Mononuclear cell (primary cell): ENCODE data around the gene ZNF324. TPM values are rescaled to one million over a fixed set of nuclear protein-coding genes. Genes with fewer than 3 reads are reported as not detected.

Experiments
- H3K27me3 ChIP-seq: 2 replicates; pipeline ENCODE4 v1.6.0; 2011; ENCODE audit warnings: low read length, control low read depth; ENCODE audit not compliant: insufficient read depth
- H3K4me1 ChIP-seq: 2 replicates; pipeline ENCODE4 v1.5.1; 2011; ENCODE audit warnings: mild to moderate bottlenecking, low read length, control low read depth; ENCODE audit not compliant: insufficient read depth
- H3K4me3 ChIP-seq: 2 replicates; pipeline ENCODE4 v1.5.1; 2011; ENCODE audit warnings: mild to moderate bottlenecking, low read length, moderate library complexity
- H3K9me3 ChIP-seq: 2 replicates; pipeline ENCODE4 v1.5.1; 2011; ENCODE audit warnings: low read depth, mild to moderate bottlenecking, control low read depth, low read length
- total RNA-seq: library from RNA; depleted of rRNA; stranded (reverse); fragments of >200 nt; gene quantifications from one replicate; pipeline ENCODE4 v1.2.3, GENCODE V29; 2012

Gene ZNF324
- total RNA-seq, 1 donor = 19.2 TPM

- H3K27me3 ChIP-seq = no peaks in the 10 kb centered on the region
- peaks cover 14% of the 10 kb centered on the region for H3K4me1 ChIP-seq
- no peak overlapping the region for H3K4me3 ChIP-seq
- no peaks in the 10 kb centered on the region for H3K9me3 ChIP-seq
These were observed 43.4 kb downstream of the ZNF324 start for GRCh38 chr19:58510084-58510862.

GRCh38 chr19:58511353-58512208 lies 44.7 kb downstream of the ZNF324 start, which contains the start of gene SLC27A5:
TSS of gene SLC27A5 (minus strand) at chr19:58511992. CDS start at chr19:58511955, 37 bp downstream.
- no peak within 1 kb of the TSS for H3K4me3 ChIP-seq
- peaks cover 14% of the 10 kb centered on the region for H3K4me1 ChIP-seq
- H3K9me3 ChIP-seq = no peaks in the 10 kb centered on the region
- H3K27me3 ChIP-seq = no peaks in the 10 kb centered on the region

DNA sequence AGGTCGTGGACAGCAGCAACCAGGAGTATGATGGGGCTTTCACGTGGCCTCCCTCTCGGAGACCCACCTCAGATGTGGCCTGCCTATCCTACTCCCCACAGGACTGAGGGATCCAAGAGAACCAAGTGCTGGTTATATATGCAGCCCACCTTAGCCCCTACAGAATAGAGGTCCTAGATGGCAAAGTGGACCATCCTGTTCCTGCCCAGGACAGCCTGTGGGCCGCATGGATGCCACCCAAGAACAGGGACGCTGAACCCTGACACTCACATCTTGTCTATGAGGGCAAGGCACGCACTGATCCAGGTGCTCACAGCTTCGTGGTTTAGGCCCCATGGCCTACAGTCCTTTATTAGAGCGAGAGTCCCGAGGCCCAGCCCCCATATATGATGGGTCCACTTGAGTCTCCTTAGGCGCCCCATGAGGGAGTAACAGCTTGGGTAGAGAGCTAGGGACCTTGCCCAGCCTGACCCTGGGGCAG lies 46.4 kb downstream of the ZNF324 start:
- Histone ChIP-seq H3K4me3 (no peak overlapping the region), H3K9me3 (no peaks in the 10 kb centered on the region), H3K27me3 (no peaks in the 10 kb centered on the region), H3K4me1 (peaks cover 21% of the 10 kb centered on the region)

GRCh38 chr19:58513694-58514563 lies 47.0 kb downstream of the ZNF324 start:
- H3K4me3 ChIP-seq = no peak overlapping the region
- H3K9me3 ChIP-seq = no peaks in the 10 kb centered on the region
- H3K27me3 ChIP-seq = no peaks in the 10 kb centered on the region
- peaks cover 27% of the 10 kb centered on the region for H3K4me1 ChIP-seq

- H3K4me1 ChIP-seq = peaks cover 30% of the 10 kb centered on the region
- no peak overlapping the region for H3K4me3 ChIP-seq
- no peaks in the 10 kb centered on the region for H3K9me3 ChIP-seq
- no peaks in the 10 kb centered on the region for H3K27me3 ChIP-seq
These were observed 47.7 kb downstream of the ZNF324 start for GRCh38 chr19:58514564-58515022.

GRCh38 chr19:58515259-58515658 lies 48.4 kb downstream of the ZNF324 start:
- H3K9me3 ChIP-seq = no peaks in the 10 kb centered on the region
- H3K4me1 ChIP-seq = peaks cover 32% of the 10 kb centered on the region
- H3K27me3 ChIP-seq = no peaks in the 10 kb centered on the region
- no peak overlapping the region for H3K4me3 ChIP-seq

- no peak overlapping the region for H3K4me3 ChIP-seq
- no peaks in the 10 kb centered on the region for H3K9me3 ChIP-seq
- peaks cover 37% of the 10 kb centered on the region for H3K4me1 ChIP-seq
- H3K27me3 ChIP-seq = no peaks in the 10 kb centered on the region
These were observed 49.5 kb downstream of the ZNF324 start for GRCh38 chr19:58516246-58516836.

GRCh38 chr19:58516964-58517833 lies 50.3 kb downstream of the ZNF324 start:
- no peak overlapping the region for H3K4me3 ChIP-seq
- no peaks in the 10 kb centered on the region for H3K9me3 ChIP-seq
- H3K27me3 ChIP-seq = no peaks in the 10 kb centered on the region
- H3K4me1 ChIP-seq = peaks cover 37% of the 10 kb centered on the region

DNA sequence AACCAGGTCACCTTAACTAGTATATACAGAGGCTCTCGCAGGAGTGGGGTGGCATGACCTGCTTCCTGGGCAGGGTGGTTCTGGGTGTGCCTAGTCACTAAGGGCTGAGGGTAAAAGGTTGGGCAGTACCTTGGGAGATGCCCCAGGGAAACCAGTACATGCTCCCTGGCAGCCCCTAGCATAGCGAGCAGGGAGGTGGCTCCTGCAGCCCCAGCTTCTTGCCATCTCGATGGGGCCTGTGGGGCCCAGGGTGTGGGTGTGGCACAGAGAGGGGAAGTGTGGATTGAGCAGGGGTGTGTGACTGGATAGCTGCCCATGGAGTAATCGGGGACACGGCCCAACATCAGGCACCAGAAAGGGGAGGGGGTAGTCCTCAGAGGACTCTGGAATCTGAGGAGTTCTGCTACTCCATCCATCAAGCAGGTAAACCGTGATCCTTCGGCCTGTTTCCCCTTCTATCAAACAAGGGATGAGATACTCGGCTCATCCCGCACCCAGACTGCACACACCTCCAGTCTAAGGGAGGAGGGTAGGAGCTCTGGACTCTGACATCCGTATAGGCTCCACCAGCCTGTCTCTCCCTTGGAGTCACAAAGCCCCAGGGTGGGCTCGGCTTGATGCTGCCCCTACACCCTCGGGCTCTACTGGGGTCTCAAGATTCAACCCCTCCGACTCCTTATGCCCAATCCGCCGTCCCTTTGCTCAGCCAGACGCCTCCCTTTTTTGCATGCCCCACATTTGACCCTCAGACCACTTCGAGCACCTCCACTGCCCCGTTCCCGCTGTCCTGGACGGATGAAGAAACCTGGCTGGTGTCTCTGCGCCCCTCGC lies 51.6 kb downstream of the ZNF324 start:
- Histone ChIP-seq H3K4me1 (peaks cover 35% of the 10 kb centered on the region), H3K27me3 (no peaks in the 10 kb centered on the region), H3K4me3 (peak overlapping the region; percentile 73), H3K9me3 (no peaks in the 10 kb centered on the region)

GRCh38 chr19:58519087-58519354 lies 52.1 kb downstream of the ZNF324 start:
- H3K9me3 ChIP-seq = no peaks in the 10 kb centered on the region
- H3K4me3 ChIP-seq = peak overlapping the region; percentile 73
- H3K27me3 ChIP-seq = no peaks in the 10 kb centered on the region
- peaks cover 29% of the 10 kb centered on the region for H3K4me1 ChIP-seq

GRCh38 chr19:58519355-58520256 lies 52.7 kb downstream of the ZNF324 start, which contains the start of gene ZBTB45:
TSS of gene ZBTB45 (minus strand) at chr19:58519810. CDS start at chr19:58517673, 2,137 bp downstream.
- Histone ChIP-seq H3K27me3 (no peaks in the 10 kb centered on the region), H3K9me3 (no peaks in the 10 kb centered on the region), H3K4me1 (peaks cover 25% of the 10 kb centered on the region), H3K4me3 (peak within 1 kb of the TSS; percentile 73)

GRCh38 chr19:58520257-58520599 lies 53.3 kb downstream of the ZNF324 start:
- Histone ChIP-seq H3K27me3 (no peaks in the 10 kb centered on the region), H3K9me3 (no peaks in the 10 kb centered on the region), H3K4me1 (peaks cover 23% of the 10 kb centered on the region), H3K4me3 (peak overlapping the region; percentile 73)
